OCI-LY3 (cell line): ENCODE results near the gene MYO7A.

Source experiments
- CTCF ChIP-seq: fragments of 200-600, 300-600 bp; sonication (generic); IDR thresholded peaks from 2 replicates; pipeline ENCODE4 v1.5.1; 2014; ENCODE audit warnings: antibody characterized with exemption, low read length, low read depth
- EZH2phosphoT487 ChIP-seq: fragments of 200-600 bp; shearing (Covaris generic); IDR thresholded peaks from 2 replicates; pipeline ENCODE4 v1.6.1; 2018; ENCODE audit warnings: antibody characterized with exemption, mixed run types, low read depth

- TF ChIP-seq CTCF (no peak), EZH2phosphoT487 (no peak)
These were observed 134.8 kb downstream of the MYO7A start for GRCh38 chr11:77262803-77263202.
